HTR-8/SVneo (cell line): ENCODE results near the gene CYP27B1.
"Not testable (repeated sequence)": the region's sequence is repeated elsewhere in the genome, so short reads cannot be mapped to it uniquely, and the experiment has no call there.

Source experiments
- DNase-seq: peaks from one replicate; pipeline ENCODE4 v3.0.0; 2011; ENCODE audit warnings: low spot score, mixed read lengths; ENCODE audit not compliant: insufficient read length
- FAIRE-seq: peaks from 2 replicates; lab custom pipeline; 2011; peaks lifted over from hg19 to GRCh38; lab: Jason Lieb, UNC

CYP27B1 gene

GRCh38 chr12:57793920-57794319 lies 27.0 kb upstream of the CYP27B1 start:
- DNase-seq (peak; percentile 45), FAIRE-seq (no peak)

- DNase-seq (no peak), FAIRE-seq (no peak)
These were observed 17.0 kb upstream of the CYP27B1 start for GRCh38 chr12:57783861-57784260.

- DNase-seq (no peak), FAIRE-seq (no peak)
These were observed 16.6 kb upstream of the CYP27B1 start for GRCh38 chr12:57783466-57783801.

- FAIRE-seq: peak; percentile 82
- DNase-seq: peak; percentile 79
These were observed 16.0 kb upstream of the CYP27B1 start, which contains the start of gene TSFM for GRCh38 chr12:57782608-57783465. Gene TSFM (plus strand): TSS chr12:57782787. CDS start chr12:57782802, 15 bp downstream.

- no peak for DNase-seq
- FAIRE-seq: no peak
These were observed 15.3 kb upstream of the CYP27B1 start for GRCh38 chr12:57782243-57782607.

GRCh38 chr12:57781801-57782200 lies 14.9 kb upstream of the CYP27B1 start:
- FAIRE-seq (no peak), DNase-seq (no peak)

- DNase-seq: no peak
- no peak for FAIRE-seq
These were observed 14.4 kb upstream of the CYP27B1 start for GRCh38 chr12:57781244-57781643.

- no peak for DNase-seq
- FAIRE-seq: no peak
These were observed 13.5 kb upstream of the CYP27B1 start for GRCh38 chr12:57780284-57780897.

- FAIRE-seq: no peak
- no peak for DNase-seq
These were observed 12.9 kb upstream of the CYP27B1 start for GRCh38 chr12:57779736-57780135.

- FAIRE-seq: no peak
- DNase-seq: no peak
These were observed 11.0 kb upstream of the CYP27B1 start for GRCh38 chr12:57777911-57778310.

GRCh38 chr12:57777367-57777766 lies 10.5 kb upstream of the CYP27B1 start:
- FAIRE-seq (no peak), DNase-seq (no peak)

- FAIRE-seq (no peak), DNase-seq (no peak)
These were observed 9.3 kb upstream of the CYP27B1 start for GRCh38 chr12:57776247-57776587.

GRCh38 chr12:57775563-57776246 lies 8.8 kb upstream of the CYP27B1 start:
- FAIRE-seq: no peak
- DNase-seq: no peak

- DNase-seq (no peak), FAIRE-seq (no peak)
These were observed 8.2 kb upstream of the CYP27B1 start for GRCh38 chr12:57775044-57775443.

GRCh38 chr12:57774634-57775033 lies 7.8 kb upstream of the CYP27B1 start:
- FAIRE-seq: not testable (repeated sequence)

GRCh38 chr12:57772429-57773322 lies 5.8 kb upstream of the CYP27B1 start, which contains the start of gene EEF1AKMT3:
Gene EEF1AKMT3 (plus strand): TSS chr12:57772614. CDS start chr12:57772725, 111 bp downstream.
- DNase-seq (peak; percentile 57), FAIRE-seq (no peak)

More at GRCh38 chr12:57774634-57775033, 7.8 kb upstream of the CYP27B1 start:
- not testable (repeated sequence) for DNase-seq

GRCh38 chr12:57771873-57772428 lies 5.1 kb upstream of the CYP27B1 start, which contains the start of gene METTL1:
Gene METTL1 (minus strand): TSS chr12:57772105. CDS start chr12:57772083, 22 bp downstream.
- FAIRE-seq (peak; percentile 72), DNase-seq (peak; percentile 94)

GRCh38 chr12:57771236-57771872 lies 4.5 kb upstream of the CYP27B1 start:
- FAIRE-seq: no peak
- DNase-seq: peak; percentile 90

GRCh38 chr12:57770734-57771133 lies 3.9 kb upstream of the CYP27B1 start:
- DNase-seq (no peak), FAIRE-seq (no peak)
